KBM-7 (cell line): ENCODE results near the gene SPHK1.

ENCODE experiments used
- DNase-seq: peaks from one replicate; pipeline ENCODE4 v3.0.0-alpha.2; 2015
- in situ Hi-C: fragments of 300-500 bp; cut with MboI; formaldehyde crosslinking; loops from 2 replicates; pipeline ENCODE4 v1.14.3; 2020; ENCODE audit warnings: low sequenced_read_pairs, low pct_unique_long_range_greater_than_20kb, mixed read lengths

SPHK1 gene

GRCh38 chr17:76402711-76403110 lies 18.3 kb downstream of the SPHK1 start:
- in situ Hi-C loops, result no loop called here
- DNase-seq, result no peak

- in situ Hi-C loops, result no loop called here
- no peak for DNase-seq
Observed at GRCh38 chr17:76404256-76404655, 19.8 kb downstream of the SPHK1 start.

GRCh38 chr17:76404976-76405563 lies 20.7 kb downstream of the SPHK1 start:
- no peak for DNase-seq
- in situ Hi-C loops, result no loop called here

- in situ Hi-C loops, result no loop called here
- no peak for DNase-seq
Observed at GRCh38 chr17:76405607-76405966, 21.2 kb downstream of the SPHK1 start.

- DNase-seq, result peak; percentile 32
- in situ Hi-C loops, result no loop called here
Observed at GRCh38 chr17:76405967-76406647, 21.7 kb downstream of the SPHK1 start.

GRCh38 chr17:76407509-76407908 lies 23.1 kb downstream of the SPHK1 start:
- no peak for DNase-seq
- in situ Hi-C loops, result no loop called here

- in situ Hi-C loops, result no loop called here
- DNase-seq, result peak; percentile 78
Observed at GRCh38 chr17:76408037-76408849, 23.8 kb downstream of the SPHK1 start.

GRCh38 chr17:76410328-76410965 lies 26.0 kb downstream of the SPHK1 start:
- in situ Hi-C loops, result no loop called here

GRCh38 chr17:76411247-76411646 lies 26.8 kb downstream of the SPHK1 start:
- no peak for DNase-seq
- in situ Hi-C loops, result no loop called here

More at GRCh38 chr17:76410328-76410965, 26.0 kb downstream of the SPHK1 start:
- no peak for DNase-seq

- DNase-seq, result peak; percentile 45
- in situ Hi-C loops, result no loop called here
Observed at GRCh38 chr17:76414334-76415295, 30.2 kb downstream of the SPHK1 start.

- no peak for DNase-seq
- in situ Hi-C loops, result no loop called here
Observed at GRCh38 chr17:76415786-76416185, 31.4 kb downstream of the SPHK1 start.

GRCh38 chr17:76416457-76416856 lies 32.0 kb downstream of the SPHK1 start:
- DNase-seq, result no peak
- in situ Hi-C loops, result no loop called here

GRCh38 chr17:76416899-76417298 lies 32.5 kb downstream of the SPHK1 start:
- in situ Hi-C loops, result no loop called here
- DNase-seq, result no peak

- in situ Hi-C loops, result no loop called here
- DNase-seq, result no peak
Observed at GRCh38 chr17:76417499-76418143, 33.2 kb downstream of the SPHK1 start.

- in situ Hi-C loops, result no loop called here
- DNase-seq, result no peak
Observed at GRCh38 chr17:76419576-76420260, 35.3 kb downstream of the SPHK1 start.

GRCh38 chr17:76420356-76421043 lies 36.1 kb downstream of the SPHK1 start:
- in situ Hi-C loops, result no loop called here
- DNase-seq, result no peak

GRCh38 chr17:76421044-76421407 lies 36.6 kb downstream of the SPHK1 start:
- in situ Hi-C loops, result no loop called here
- DNase-seq, result no peak
